ENCODE data around the gene IL1R1. TPM values are rescaled to one million over a fixed set of nuclear protein-coding genes. Genes with fewer than 3 reads are reported as not detected.

The IL1R1 gene
- total and polyA plus RNA-seq, 4 donors, result 14.0 to 49.3 (median 29.5) TPM

- WGBS, result 90% methylated on average over 6 of the region's 6 CpGs
- no peak for TF ChIP-seq MAX (IDR thresholded peaks at IDR 0.05)
- no peak for TF ChIP-seq RXRA (IDR thresholded peaks at IDR 0.05)
- no peak for TF ChIP-seq YY1 (IDR thresholded peaks at IDR 0.05)
- TF ChIP-seq FOXA2 (IDR thresholded peaks at IDR 0.05), result no peak
- no peak for TF ChIP-seq ZBTB33 (IDR thresholded peaks at IDR 0.05)
- TF ChIP-seq FOXA1 (IDR thresholded peaks at IDR 0.05), result no peak
- no peak for TF ChIP-seq RAD21 (IDR thresholded peaks at IDR 0.05)
- no peak for TF ChIP-seq JUND (IDR thresholded peaks at IDR 0.05)
- no peak for TF ChIP-seq EGR1 (IDR thresholded peaks at IDR 0.05; ENCODE audit: low read depth in 2 of 2)
- no peak for TF ChIP-seq REST (IDR thresholded peaks at IDR 0.05)
- TF ChIP-seq TAF1 (conservative IDR thresholded peaks at IDR 0.05), result no peak
- no peak for TF ChIP-seq ATF3 (IDR thresholded peaks at IDR 0.05)
- no peak for TF ChIP-seq HNF4G (IDR thresholded peaks at IDR 0.05)
- no peak for TF ChIP-seq HNF4A (conservative IDR thresholded peaks at IDR 0.05)
- no peak for TF ChIP-seq GABPA (IDR thresholded peaks at IDR 0.05 in 1 of 2, conservative IDR thresholded peaks at IDR 0.05 in 1 of 2)
- no peak for TF ChIP-seq CTCF (IDR thresholded peaks at IDR 0.05; ENCODE audit: low read depth, low read length, missing input control)
- no peak for TF ChIP-seq NR2F2 (IDR thresholded peaks at IDR 0.05)
- TF ChIP-seq SP1 (IDR thresholded peaks at IDR 0.05), result no peak
- no peak overlapping the region for H3K27ac ChIP-seq (ENCODE audit: low read depth in 1 of 2, low read length in 2 of 2)
- H3K27me3 ChIP-seq (ENCODE audit: control insufficient read depth in 4 of 4, insufficient read depth in 4 of 4, low read length in 3 of 4), result no peaks in the 10 kb centered on the region
- H3K9me3 ChIP-seq (ENCODE audit: control insufficient read depth in 4 of 4, low read length in 3 of 4), result no peaks in the 10 kb centered on the region
- H3K4me3 ChIP-seq (ENCODE audit: low read depth in 1 of 3, low read length in 3 of 3), result no peak overlapping the region
- no peak for DNase-seq (ENCODE audit: low spot score)
- peaks cover 0 to 3% (median 0%) of the 10 kb centered on the region in 4 donors for H3K4me1 ChIP-seq (ENCODE audit: control insufficient read depth in 4 of 4, insufficient read depth in 4 of 4, low read length in 3 of 4)
- no peak overlapping the region for H3K9ac ChIP-seq (ENCODE audit: low read depth in 1 of 2, low read length in 2 of 2)
- no peaks in the 10 kb centered on the region for H3K36me3 ChIP-seq (ENCODE audit: control insufficient read depth in 4 of 4, insufficient read depth in 3 of 4, low read depth in 1 of 4, low read length in 3 of 4)
These were observed 86.7 kb downstream of the IL1R1 start for GRCh38 chr2:102229141-102229769.

Other genes starting within 250 kb of the IL1R1 start
- 10 to 100 TPM in 1 of 2 donors, 1 to 10 TPM in 1; 3.7 to 28.2 TPM for gene IL1R2, start 150.8 kb upstream of the IL1R1 start, total RNA-seq
- gene IL1R2, start 150.8 kb upstream of the IL1R1 start, polyA plus RNA-seq, result 10 to 100 TPM in 1 of 2 donors, 1 to 10 TPM in 1; 4.4 to 10.1 TPM
- 1 to 10 TPM in 1 of 2 donors, under 1 TPM in 1; 0.98 to 1.3 TPM for gene IL1RL2, start 44.3 kb downstream of the IL1R1 start, total RNA-seq
- gene IL1RL2, start 44.3 kb downstream of the IL1R1 start, polyA plus RNA-seq, result 1 to 10 TPM; 1.3 to 2.0 TPM
- 1 to 10 TPM in 1 of 2 donors, under 1 TPM in 1; 0.75 to 6.2 TPM for gene IL1RL1, start 168.8 kb downstream of the IL1R1 start, total RNA-seq
- gene IL1RL1, start 168.8 kb downstream of the IL1R1 start, polyA plus RNA-seq, result 1 to 10 TPM; 1.3 to 5.2 TPM
- 10 to 100 TPM in 1 of 2 donors, 1 to 10 TPM in 1; 4.8 to 12.7 TPM for gene IL18R1, start 213.1 kb downstream of the IL1R1 start, total RNA-seq
- 1 to 10 TPM; 4.9 to 7.0 TPM for gene IL18R1, start 213.1 kb downstream of the IL1R1 start, polyA plus RNA-seq